Endothelial cell of umbilical vein (primary cell): ENCODE measurements around the gene RPP25. TPM values are rescaled to one million over a fixed set of nuclear protein-coding genes. Genes with fewer than 3 reads are reported as not detected.
"Not testable (repeated sequence)": the region's sequence is repeated elsewhere in the genome, so short reads cannot be mapped to it uniquely, and the experiment has no call there.

ENCODE experiments used
- BruUV-seq: library from RNA; stranded (reverse); fragments of 400-500 nt; replicated peaks from 2 replicates; lab custom pipeline; 2021; lab: Mats Ljungman, UMichigan
- CTCF ChIA-PET: fragments of 300-600, 350-600 bp; sonication (Branson Sonifier 250); formaldehyde crosslinking; loops from one replicate; lab custom pipeline; 2021; ENCODE audit warnings: antibody characterized with exemption, inconsistent platforms; lab: Charles Lee
- POLR2A ChIA-PET: fragments of 300-600, 350-600 bp; sonication (Branson Sonifier 250); formaldehyde crosslinking; loops from one replicate; lab custom pipeline; 2021; ENCODE audit warnings: antibody characterized with exemption, inconsistent platforms; lab: Charles Lee
- DNase-seq: peaks from one replicate; pipeline ENCODE4 v3.0.0-alpha.2; 2011; ENCODE audit warnings: low read depth, low spot score
- FAIRE-seq: peaks from 2 replicates; lab custom pipeline; 2011; peaks lifted over from hg19 to GRCh38; lab: Jason Lieb, UNC
- H2AFZ ChIP-seq: 2 replicates; pipeline ENCODE4 v1.6.0; 2012; ENCODE audit warnings: low read depth, low read length, control low read depth, inconsistent platforms
- H3K27ac ChIP-seq: 2 replicates; pipeline ENCODE4 v1.5.1; 2011; ENCODE audit warnings: low read depth, mild to moderate bottlenecking, control low read depth, low read length, moderate library complexity; ENCODE audit not compliant: insufficient read depth
- H3K27me3 ChIP-seq, 2 experiments: 2 replicates each; pipeline versions ENCODE4 v1.6.0 to v1.6.1; 2011; ENCODE audit warnings: low read length in 2 of 2, mixed read lengths in 1 of 2; ENCODE audit not compliant: control insufficient read depth in 2 of 2, insufficient read depth in 2 of 2
- H3K36me3 ChIP-seq, 2 experiments: 2 replicates in 1 of 2; 3 replicates in 1 of 2; pipeline ENCODE4 v1.5.1; 2011; ENCODE audit warnings: low read length in 2 of 2, mild to moderate bottlenecking in 1 of 2, moderate library complexity in 1 of 2; ENCODE audit not compliant: control insufficient read depth in 2 of 2, insufficient read depth in 2 of 2; ENCODE audit errors: extremely low read depth in 1 of 2
- H3K4me1 ChIP-seq: 3 replicates; pipeline ENCODE4 v1.5.1; 2011; ENCODE audit warnings: mild to moderate bottlenecking, low read length; ENCODE audit not compliant: control insufficient read depth, insufficient read depth; ENCODE audit errors: extremely low read depth
- H3K4me2 ChIP-seq: 2 replicates; pipeline ENCODE4 v1.6.1; 2011; ENCODE audit warnings: low read length, control low read depth, mixed read lengths; ENCODE audit not compliant: insufficient read depth
- H3K4me3 ChIP-seq, 3 experiments: fragments of 200-600 bp in 1 of 3; sonication (generic), shearing (Covaris generic) in 1 of 3; replicated peaks in 1 of 3; 2 replicates each; pipeline ENCODE4 v1.5.1; 2011 to 2016; ENCODE audit warnings: control low read depth in 3 of 3, low read length in 3 of 3, mild to moderate bottlenecking in 2 of 3, inconsistent platforms in 1 of 3, low read depth in 1 of 3, moderate library complexity in 1 of 3; ENCODE audit not compliant: insufficient read depth in 1 of 3
- H3K79me2 ChIP-seq: 2 replicates; pipeline ENCODE4 v1.6.0; 2012; ENCODE audit warnings: low read length, inconsistent platforms; ENCODE audit not compliant: control insufficient read depth, insufficient read depth
- H3K9ac ChIP-seq: replicated peaks from 2 replicates; pipeline ENCODE3; 2011; ENCODE audit warnings: low read length, control low read depth; ENCODE audit not compliant: insufficient read depth; ENCODE audit errors: extremely low read depth
- H3K9me1 ChIP-seq: replicated peaks from 3 replicates; pipeline ENCODE4 v1.6.0; 2011; ENCODE audit warnings: mild to moderate bottlenecking, low read length; ENCODE audit not compliant: control insufficient read depth, insufficient read depth; ENCODE audit errors: extremely low read depth
- H3K9me3 ChIP-seq: replicated peaks from 2 replicates; pipeline ENCODE4 v1.5.1; 2012; ENCODE audit warnings: low read length, inconsistent platforms; ENCODE audit not compliant: control insufficient read depth, insufficient read depth
- H4K20me1 ChIP-seq: replicated peaks from 2 replicates; pipeline ENCODE3; 2011; ENCODE audit warnings: mild to moderate bottlenecking, low read length; ENCODE audit not compliant: control insufficient read depth, insufficient read depth; ENCODE audit errors: extremely low read depth
- EZH2 ChIP-seq: IDR thresholded peaks from 2 replicates; pipeline ENCODE4 v1.6.1; 2012; ENCODE audit warnings: borderline replicate concordance, low read depth, mild to moderate bottlenecking, moderate library complexity, low read length, inconsistent platforms; ENCODE audit not compliant: severe bottlenecking
- FOS ChIP-seq: IDR thresholded peaks from 2 replicates; pipeline ENCODE4 v1.6.1; 2011; ENCODE audit warnings: mild to moderate bottlenecking, low read length, moderate library complexity, borderline replicate concordance; ENCODE audit not compliant: insufficient read depth
- GATA2 ChIP-seq: IDR thresholded peaks from 2 replicates; pipeline ENCODE4 v1.7.0; 2011; ENCODE audit warnings: low read depth, mild to moderate bottlenecking, moderate library complexity, mixed read lengths, low read length; ENCODE audit not compliant: insufficient read length, insufficient read depth
- JUN ChIP-seq: IDR thresholded peaks from 2 replicates; pipeline ENCODE4 v1.6.1; 2011; ENCODE audit warnings: borderline replicate concordance, low read depth; ENCODE audit not compliant: insufficient read length, insufficient read depth
- MYC ChIP-seq: IDR thresholded peaks from one replicate; pipeline ENCODE4 v1.6.1; 2011; ENCODE audit warnings: mild to moderate bottlenecking, low read depth, low read length
- POLR2A ChIP-seq: IDR thresholded peaks from 2 replicates; pipeline ENCODE4 v1.6.1; 2012; ENCODE audit warnings: low read depth, mild to moderate bottlenecking, control low read depth, low read length
- POLR2AphosphoS5 ChIP-seq: IDR thresholded peaks from 2 replicates; pipeline ENCODE4 v1.6.1; 2012; ENCODE audit warnings: low read depth, mild to moderate bottlenecking, control low read depth, low read length, moderate library complexity; ENCODE audit not compliant: insufficient read depth
- dilution Hi-C: fragments of 300-500 bp; cut with MboI; formaldehyde crosslinking; loops from one replicate; pipeline ENCODE4 v1.15.0; 2019; ENCODE audit warnings: low sequenced_read_pairs; ENCODE audit not compliant: extremely low pct_ligation_motif_present
- intact Hi-C: fragments of 100-400 bp; cut with micrococcal nuclease; formaldehyde crosslinking; loops from one replicate; pipeline ENCODE4 v1.10.0; 2022
- polyA plus RNA-seq, 4 experiments: library from polyadenylated mRNA; depleted of rRNA in 3 of 4; stranded (reverse) in 3 of 4; unstranded in 1 of 4; fragments of >200 nt; gene quantifications; 2 replicates each; pipeline versions ENCODE4 v1.2.1 to v1.2.3, GENCODE V29; 2011 to 2012; ENCODE audit warnings: missing spikeins in 1 of 4
- total RNA-seq: library from RNA; stranded (reverse); gene quantifications from 2 replicates; pipeline ENCODE4 v1.2.3, GENCODE V29; 2021
- TF ChIP-seq, protein P1 (sequence below), 2 donors: IDR thresholded peaks; 1 replicate in 1 of 2; 2 replicates in 1 of 2; pipeline ENCODE4 v1.5.1; 2011; ENCODE audit warnings: low read length in 2 of 2, mild to moderate bottlenecking in 2 of 2, moderate library complexity in 2 of 2, control low read depth in 1 of 2, inconsistent platforms in 1 of 2, low read depth in 1 of 2; ENCODE audit not compliant: insufficient read depth in 1 of 2; ENCODE audit errors: extremely low read depth in 1 of 2
- TF ChIP-seq, protein P2 (sequence below): IDR thresholded peaks from 2 replicates; pipeline ENCODE4 v1.6.1; 2011; ENCODE audit not compliant: insufficient read depth, insufficient read length

Gene RPP25
- total and polyA plus RNA-seq, 2 donors (not counting 3 experiments of a cell fraction or from before 2014, with no cell fraction given) = 10.1 to 13.8 TPM

DNA sequence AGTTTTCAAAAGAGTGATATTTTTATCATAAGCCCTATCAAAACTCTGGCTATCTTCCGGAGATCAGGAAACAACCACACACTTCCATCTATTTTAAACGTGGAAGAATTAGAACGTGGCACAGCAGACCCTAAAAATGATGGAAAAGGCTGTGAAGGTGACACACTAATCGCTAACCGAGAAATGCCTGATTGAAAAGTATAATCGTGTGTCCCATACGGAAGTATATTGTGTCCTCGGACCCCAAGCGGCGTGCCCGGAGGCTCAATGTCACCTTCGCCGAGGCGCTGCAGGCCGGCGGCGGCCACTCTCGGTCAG is 19.3 kb downstream of the RPP25 start:
- CTCF ChIA-PET = interaction anchor here (0.8 to 1.8 kb wide), 4 partner anchors 11 to 156 kb away, joined by 3 to 9 read pairs (median 5); partner anchors contain the start of gene CSK

DNA sequence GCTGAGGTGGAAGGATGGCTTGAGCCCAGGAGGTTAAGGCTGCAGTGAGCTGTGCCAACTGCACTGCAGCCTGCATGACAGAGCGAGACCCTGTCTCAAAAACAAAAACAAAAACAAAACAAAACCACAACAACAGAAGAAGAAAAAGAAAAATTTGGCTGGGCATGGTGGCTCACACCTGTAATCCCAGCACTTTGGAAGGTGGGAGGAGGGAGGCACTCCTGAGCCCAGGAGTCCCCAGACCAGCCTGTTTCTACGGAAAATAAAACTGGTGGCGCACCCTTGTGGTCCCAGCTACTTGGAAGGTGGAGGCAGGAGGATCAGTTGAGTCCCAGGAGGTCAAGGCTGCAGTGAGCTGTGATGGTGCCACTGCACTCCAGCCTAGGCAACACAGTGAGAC is 21.4 kb downstream of the RPP25 start:
- DNase-seq, H3K9me3 ChIP-seq, H3K9ac ChIP-seq, H2AFZ ChIP-seq, H3K27me3 ChIP-seq, H3K27ac ChIP-seq, H4K20me1 ChIP-seq, POLR2A ChIA-PET, H3K4me2 ChIP-seq, H3K4me3 ChIP-seq, dilution Hi-C loops, H3K36me3 ChIP-seq, H3K4me1 ChIP-seq, H3K9me1 ChIP-seq, BruUV-seq: not testable (repeated sequence)
- H3K79me2 ChIP-seq = peaks cover 66% of the 10 kb centered on the region
- peak; percentile 43 for FAIRE-seq
- CTCF ChIA-PET = interaction anchor here (1.0 to 1.7 kb wide), 3 partner anchors 16 to 164 kb away, joined by 3 to 11 read pairs (median 4); no protein-coding TSS in a partner anchor
- intact Hi-C loops = loop anchor here (5.0 kb wide), 1 partner anchor 93 kb away; the partner anchor contains the start of gene ULK3

More for the DNA sequence above, 19.3 kb downstream of the RPP25 start:
- Histone ChIP-seq H3K4me2 (peak overlapping the region; percentile 97), H3K36me3 (no peaks in the 10 kb centered on the region), H2AFZ (peak overlapping the region; percentile 84), H3K9me1 (no peaks in the 10 kb centered on the region), H3K9me3 (no peaks in the 10 kb centered on the region), H3K9ac (peak overlapping the region; percentile 89), H3K79me2 (peaks cover 53% of the 10 kb centered on the region), H4K20me1 (no peaks in the 10 kb centered on the region), H3K27ac (peak overlapping the region; percentile 54), H3K4me1 (peaks cover 7% of the 10 kb centered on the region), H3K4me3 (peak overlapping the region; percentile 92 to 99 (median 99)), H3K27me3 (no peaks in the 10 kb centered on the region)
- TF ChIP-seq MYC (no peak), POLR2AphosphoS5 (no peak), GATA2 (no peak), JUN (no peak), EZH2 (no peak), FOS (no peak), POLR2A (no peak)
- TF ChIP-seq, protein P1, sequence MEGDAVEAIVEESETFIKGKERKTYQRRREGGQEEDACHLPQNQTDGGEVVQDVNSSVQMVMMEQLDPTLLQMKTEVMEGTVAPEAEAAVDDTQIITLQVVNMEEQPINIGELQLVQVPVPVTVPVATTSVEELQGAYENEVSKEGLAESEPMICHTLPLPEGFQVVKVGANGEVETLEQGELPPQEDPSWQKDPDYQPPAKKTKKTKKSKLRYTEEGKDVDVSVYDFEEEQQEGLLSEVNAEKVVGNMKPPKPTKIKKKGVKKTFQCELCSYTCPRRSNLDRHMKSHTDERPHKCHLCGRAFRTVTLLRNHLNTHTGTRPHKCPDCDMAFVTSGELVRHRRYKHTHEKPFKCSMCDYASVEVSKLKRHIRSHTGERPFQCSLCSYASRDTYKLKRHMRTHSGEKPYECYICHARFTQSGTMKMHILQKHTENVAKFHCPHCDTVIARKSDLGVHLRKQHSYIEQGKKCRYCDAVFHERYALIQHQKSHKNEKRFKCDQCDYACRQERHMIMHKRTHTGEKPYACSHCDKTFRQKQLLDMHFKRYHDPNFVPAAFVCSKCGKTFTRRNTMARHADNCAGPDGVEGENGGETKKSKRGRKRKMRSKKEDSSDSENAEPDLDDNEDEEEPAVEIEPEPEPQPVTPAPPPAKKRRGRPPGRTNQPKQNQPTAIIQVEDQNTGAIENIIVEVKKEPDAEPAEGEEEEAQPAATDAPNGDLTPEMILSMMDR (IDR thresholded peaks at IDR 0.05; ENCODE audit: extremely low read depth in 1 of 2, insufficient read depth in 1 of 2, low read depth in 1 of 2, low read length in 2 of 2) = no peak
- TF ChIP-seq, protein P2, sequence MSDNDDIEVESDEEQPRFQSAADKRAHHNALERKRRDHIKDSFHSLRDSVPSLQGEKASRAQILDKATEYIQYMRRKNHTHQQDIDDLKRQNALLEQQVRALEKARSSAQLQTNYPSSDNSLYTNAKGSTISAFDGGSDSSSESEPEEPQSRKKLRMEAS = no peak
- intact Hi-C loops (loop anchor here (5.0 kb wide), 1 partner anchor 95 kb away; the partner anchor contains the start of gene ULK3), dilution Hi-C loops (no loop called here)
- DNase-seq = peak; percentile 34
- POLR2A ChIA-PET = no interaction called here
- TSS peak; percentile 52 for BruUV-seq
- no peak for FAIRE-seq
